Measurements from ENCODE around the gene CRYM. TPM values are rescaled to one million over a fixed set of nuclear protein-coding genes. Genes with fewer than 3 reads are reported as not detected.

Gene CRYM
- polyA plus RNA-seq, 2 donors: 5.3 to 9.8 TPM

DNA sequence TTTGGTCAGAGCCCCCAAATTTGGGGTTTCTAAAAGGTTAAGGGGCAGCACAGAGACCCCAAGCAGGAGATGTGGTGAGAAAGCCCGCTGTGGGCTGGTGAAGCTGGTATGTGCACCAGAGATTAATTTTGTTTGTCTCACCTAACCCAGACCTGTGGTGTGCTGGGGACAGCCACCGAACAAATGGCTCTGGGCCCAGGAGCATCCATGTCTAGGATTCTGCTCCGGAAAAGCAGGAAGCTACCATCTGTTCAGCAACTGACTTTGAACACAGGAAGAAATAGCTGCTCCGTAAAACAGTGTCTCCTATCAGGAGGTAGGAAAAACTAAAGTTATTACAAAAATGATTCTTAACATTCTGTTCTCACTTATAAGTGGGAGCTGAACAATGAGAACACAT lies 64.0 kb downstream of the CRYM start:
- no peak overlapping the region for H3K27ac ChIP-seq (ENCODE audit: low read depth in 2 of 2, low read length in 1 of 2)
- WGBS, 2 donors: 77 to 78% methylated on average over 4 of the region's 4 CpGs
- no peaks in the 10 kb centered on the region for H3K36me3 ChIP-seq (ENCODE audit: control insufficient read depth in 2 of 2, insufficient read depth in 2 of 2, low read length in 1 of 2)
- no peaks in the 10 kb centered on the region for H3K9me3 ChIP-seq (ENCODE audit: control insufficient read depth in 2 of 2, insufficient read depth in 1 of 2, low read depth in 1 of 2, low read length in 1 of 2)
- H3K4me1 ChIP-seq (ENCODE audit: control insufficient read depth in 2 of 2, insufficient read depth in 2 of 2, low read length in 1 of 2): no peaks in the 10 kb centered on the region
- no peaks in the 10 kb centered on the region for H3K27me3 ChIP-seq (ENCODE audit: control insufficient read depth in 1 of 2, insufficient read depth in 2 of 2, low read length in 2 of 2)
- no peak overlapping the region for H3K4me3 ChIP-seq (ENCODE audit: low read depth in 1 of 2, low read length in 2 of 2)

DNA sequence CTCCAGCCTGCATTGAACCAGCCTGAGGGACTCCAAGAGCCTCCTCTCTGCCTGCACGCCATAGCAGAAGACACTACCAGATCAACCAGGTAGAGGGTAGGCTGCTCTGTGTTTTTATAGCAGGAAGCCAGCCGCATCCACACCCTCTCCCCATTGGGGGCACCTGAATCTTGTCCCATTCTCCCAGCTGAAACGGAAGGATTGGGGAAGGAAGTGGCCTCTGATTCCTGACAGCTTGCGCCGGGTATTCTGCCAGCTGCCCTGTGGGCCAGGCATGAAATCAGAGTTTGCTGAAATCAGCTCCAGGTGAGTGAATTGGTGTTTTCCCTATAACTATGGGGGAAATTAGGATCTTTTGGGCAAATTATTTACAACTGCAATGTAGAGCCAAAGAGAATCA lies 66.6 kb downstream of the CRYM start, which contains the start of gene ZP2:
Gene ZP2 (minus strand): TSS at position 89 of the 400 bp plus-strand sequence. CDS start 27 bp downstream, at position 62.
- no peaks in the 10 kb centered on the region for H3K4me1 ChIP-seq (ENCODE audit: control insufficient read depth in 2 of 2, insufficient read depth in 2 of 2, low read length in 1 of 2)
- no peaks in the 10 kb centered on the region for H3K27me3 ChIP-seq (ENCODE audit: control insufficient read depth in 1 of 2, insufficient read depth in 2 of 2, low read length in 2 of 2)
- no peaks in the 10 kb centered on the region for H3K36me3 ChIP-seq (ENCODE audit: control insufficient read depth in 2 of 2, insufficient read depth in 2 of 2, low read length in 1 of 2)
- no peak within 1 kb of the TSS for H3K27ac ChIP-seq (ENCODE audit: low read depth in 2 of 2, low read length in 1 of 2)
- WGBS, 2 donors: 70 to 74% methylated on average over 5 of the region's 5 CpGs
- H3K4me3 ChIP-seq (ENCODE audit: low read depth in 1 of 2, low read length in 2 of 2): no peak within 1 kb of the TSS
- H3K9me3 ChIP-seq (ENCODE audit: control insufficient read depth in 2 of 2, insufficient read depth in 1 of 2, low read depth in 1 of 2, low read length in 1 of 2): no peaks in the 10 kb centered on the region

Other genes with a start within 250 kb of the CRYM start
- gene DNAH3, start 127.4 kb downstream of the CRYM start, polyA plus RNA-seq: under 1 TPM; 0.07 to 0.18 TPM
- 10 to 100 TPM; 24.6 to 36.4 TPM for gene LDAF1, start 119.6 kb downstream of the CRYM start, polyA plus RNA-seq
- gene ZP2, start 66.7 kb downstream of the CRYM start, polyA plus RNA-seq: under 1 TPM in 1 of 2 donors, not detected in 1; 0.01 TPM
- not detected for gene ANKS4B, start 44.6 kb downstream of the CRYM start, polyA plus RNA-seq